Stomach (tissue), 4 donors: ENCODE results near the gene SYS1.

Source experiments
- CTCF ChIP-seq, 7 experiments: fragments of 450-650 bp in 4 of 7; fragments of 200-600 bp in 3 of 7; sonication (generic) in 3 of 7; IDR thresholded peaks; one replicate each; pipeline ENCODE4 v1.5.1; 2016 to 2019; ENCODE audit warnings: antibody characterized with exemption in 7 of 7, control low read depth in 2 of 7, mild to moderate bottlenecking in 1 of 7
- EP300 ChIP-seq: sonication (generic); formaldehyde crosslinking; IDR thresholded peaks from one replicate; pipeline ENCODE4 v1.6.1; 2017; ENCODE audit warnings: antibody characterized with exemption
- POLR2A ChIP-seq, 4 donors: fragments of 450-650 bp; IDR thresholded peaks; one replicate each; pipeline ENCODE4 v1.6.1; 2016; ENCODE audit warnings: antibody characterized with exemption in 4 of 4, control low read depth in 2 of 4, mild to moderate bottlenecking in 1 of 4, moderate library complexity in 1 of 4
- POLR2AphosphoS5 ChIP-seq, 3 donors: sonication (generic); formaldehyde crosslinking; IDR thresholded peaks; one replicate each; pipeline ENCODE4 v1.6.1; 2016; ENCODE audit warnings: antibody characterized with exemption in 3 of 3

DNA sequence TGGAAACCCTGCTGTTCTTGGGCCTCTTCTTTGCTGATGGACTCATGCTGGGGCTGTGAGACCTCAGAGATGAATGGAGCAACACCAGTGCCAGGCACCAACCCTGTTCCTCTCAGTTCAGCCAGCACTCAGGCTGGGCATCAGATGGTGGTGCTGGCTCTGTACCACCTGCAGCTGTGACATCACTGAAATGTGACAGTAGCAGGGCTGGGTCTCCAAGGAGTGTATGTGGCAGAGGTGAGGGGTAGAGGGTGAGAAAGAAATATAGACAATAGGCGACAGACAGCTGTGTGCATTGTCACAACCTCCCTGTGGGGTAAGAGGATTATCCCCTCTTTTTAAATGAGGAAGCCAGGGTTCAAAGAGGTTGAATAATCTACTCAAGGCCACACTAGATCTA lies 15.2 kb downstream of the SYS1 start, which contains the start of gene TP53TG5:
- TF ChIP-seq CTCF (IDR thresholded peaks at IDR 0.05) (no peak), POLR2AphosphoS5 (IDR thresholded peaks at IDR 0.05) (no peak), POLR2A (IDR thresholded peaks at IDR 0.05) (no peak), EP300 (no peak)
